K562 (cell line): Measurements from ENCODE around the gene CLEC10A. TPM values are rescaled to one million over a fixed set of nuclear protein-coding genes. Genes with fewer than 3 reads are reported as not detected.

Source experiments
- ATAC-seq: fragments of 200-7000 bp; cut with Tn5 transposase; 3 replicates; pipeline ENCODE4 v1.9.1; 2020; ENCODE audit warnings: moderate library complexity
- BruUV-seq: library from RNA; stranded (reverse); fragments of 400-500 nt; replicated peaks from 2 replicates; lab custom pipeline; 2021; lab: Mats Ljungman, UMichigan
- CTCF ChIA-PET: fragments of 300-600 bp; formaldehyde crosslinking; extraction: SDS; loops from one replicate; lab custom pipeline; 2021; ENCODE audit warnings: low intra/inter-chr PET ratio; lab: Yijun Ruan, JAX
- POLR2A ChIA-PET: fragments of 300-600, 350-650 bp; sonication (Branson Sonifier 250); formaldehyde crosslinking; extraction: SDS; loops from one replicate; lab custom pipeline; 2021; ENCODE audit warnings: antibody characterized with exemption, inconsistent platforms; lab: Yijun Ruan, JAX
- DNase-seq, 4 experiments: peaks; one replicate each; pipeline versions ENCODE4 v3.0.0 to v3.0.0-alpha.2; 2011 to 2018; ENCODE audit warnings: low spot score in 3 of 4, mixed read lengths in 3 of 4; ENCODE audit errors: extremely low read depth in 1 of 4
- FAIRE-seq: peaks from 2 replicates; lab custom pipeline; 2011; peaks lifted over from hg19 to GRCh38; lab: Jason Lieb, UNC
- H2AFZ ChIP-seq: 2 replicates; pipeline ENCODE4 v1.6.0; 2011; ENCODE audit warnings: low read depth, low read length, control low read depth, inconsistent platforms
- H3K27ac ChIP-seq: fragments of 200-600 bp; 3 replicates; pipeline ENCODE4 v1.8.0; 2011; ENCODE audit warnings: low read depth, mild to moderate bottlenecking, control low read depth, inconsistent platforms, low read length, moderate library complexity, mixed read lengths; ENCODE audit errors: extremely low read depth
- H3K27me3 ChIP-seq, 2 experiments: fragments of 300-600 bp in 1 of 2; 2 replicates in 1 of 2; 3 replicates in 1 of 2; pipeline versions ENCODE4 v1.6.0 to v1.8.0; 2011; ENCODE audit warnings: inconsistent platforms in 2 of 2, low read length in 2 of 2, mild to moderate bottlenecking in 1 of 2, mixed read lengths in 1 of 2, moderate library complexity in 1 of 2; ENCODE audit not compliant: control insufficient read depth in 2 of 2, insufficient read depth in 2 of 2
- H3K36me3 ChIP-seq: fragments of 300-600 bp; 3 replicates; pipeline ENCODE4 v1.8.0; 2011; ENCODE audit warnings: mild to moderate bottlenecking, low read length, inconsistent platforms; ENCODE audit not compliant: control insufficient read depth, insufficient read depth
- H3K4me1 ChIP-seq, 2 experiments: fragments of 200-600 bp in 1 of 2; replicated peaks in 1 of 2; 2 replicates in 1 of 2; 3 replicates in 1 of 2; pipeline versions ENCODE4 v1.5.1 to v1.8.0; 2011; ENCODE audit warnings: inconsistent platforms in 2 of 2, low read length in 2 of 2, mild to moderate bottlenecking in 1 of 2, mixed read lengths in 1 of 2, moderate library complexity in 1 of 2; ENCODE audit not compliant: control insufficient read depth in 2 of 2, insufficient read depth in 2 of 2
- H3K4me2 ChIP-seq: 2 replicates; pipeline ENCODE4 v1.6.1; 2011; ENCODE audit warnings: low read length, control low read depth, inconsistent platforms, mixed read lengths; ENCODE audit not compliant: insufficient read depth
- H3K4me3 ChIP-seq: fragments of 200-600 bp; sonication (generic), shearing (Covaris generic); 2 replicates; pipeline ENCODE4 v1.5.1; 2016; ENCODE audit warnings: control low read depth, inconsistent platforms
- H3K79me2 ChIP-seq: fragments of 200-600 bp; 3 replicates; pipeline ENCODE4 v1.8.0; 2011; ENCODE audit warnings: low read length, inconsistent platforms; ENCODE audit not compliant: control insufficient read depth, insufficient read depth
- H3K9ac ChIP-seq, 2 experiments: 2 replicates each; pipeline versions ENCODE4 v1.6.0 to v1.6.1; 2011; ENCODE audit warnings: low read depth in 2 of 2, low read length in 2 of 2, control low read depth in 1 of 2, inconsistent platforms in 1 of 2, mild to moderate bottlenecking in 1 of 2, mixed read lengths in 1 of 2; ENCODE audit not compliant: insufficient read depth in 1 of 2
- H3K9me1 ChIP-seq: one replicate; pipeline ENCODE4 v1.6.0; 2011; ENCODE audit warnings: inconsistent platforms, mild to moderate bottlenecking, low read length, moderate library complexity; ENCODE audit not compliant: control insufficient read depth, insufficient read depth
- H3K9me3 ChIP-seq: replicated peaks from 2 replicates; pipeline ENCODE4 v1.5.1; 2011; ENCODE audit warnings: low read depth, low read length, inconsistent platforms; ENCODE audit not compliant: control insufficient read depth, insufficient read depth
- H4K20me1 ChIP-seq: replicated peaks from 2 replicates; pipeline ENCODE4 v1.6.1; 2011; ENCODE audit warnings: low read length, inconsistent platforms, mixed read lengths; ENCODE audit not compliant: control insufficient read depth, insufficient read depth
- MTA1 ChIP-seq: fragments of 450-650 bp; IDR thresholded peaks from 2 replicates; pipeline ENCODE4 v1.6.1; 2017; ENCODE audit warnings: borderline replicate concordance
- STAG1 ChIP-seq: sonication (generic); formaldehyde crosslinking; IDR thresholded peaks from 2 replicates; pipeline ENCODE4 v1.5.0; 2020; ENCODE audit warnings: missing genetic modification reagents, borderline replicate concordance
- ZNF507 ChIP-seq: conservative IDR thresholded peaks from 2 replicates; pipeline ENCODE4 v1.6.1; 2017; ENCODE audit warnings: missing genetic modification characterization, missing compliant biosample characterization
- ZNF592 ChIP-seq: fragments of 450-650 bp; IDR thresholded peaks from 2 replicates; pipeline ENCODE4 v1.6.1; 2017; ENCODE audit warnings: antibody characterized with exemption, mild to moderate bottlenecking
- ZNF780A ChIP-seq: fragments of 250-450 bp; sonication (Bioruptor Pico); IDR thresholded peaks from 2 replicates; pipeline ENCODE4 v1.5.0; 2021; ENCODE audit warnings: mild to moderate bottlenecking
- WGBS: fragments of 100-300 bp; shearing (Covaris generic); methylation state at CpG from one replicate; pipeline ENCODE4 v1.1.6; 2016; ENCODE audit warnings: low coverage, mixed read lengths; ENCODE audit not compliant: insufficient coverage; ENCODE audit errors: missing lambda C conversion rate; 5-methylcytosine and 5-hydroxymethylcytosine counted together
- in situ Hi-C: fragments of 300-500 bp; cut with MboI; formaldehyde crosslinking; loops from 4 replicates; pipeline ENCODE4 v1.15.0; 2018; ENCODE audit warnings: inconsistent platforms, mixed read lengths
- intact Hi-C: fragments of 100-400 bp; cut with micrococcal nuclease; formaldehyde crosslinking; loops from 2 replicates; pipeline ENCODE4 v1.14.2; 2022
- polyA plus RNA-seq, 8 experiments: library from polyadenylated mRNA; depleted of rRNA in 4 of 8; stranded (reverse) in 5 of 8; unstranded in 3 of 8; fragments of >200 nt; fragmentation: Nextera tagmentation in 2 of 8; fragmentation: Illumina TruSeq in 1 of 8; extraction: Ambion mirVana in 2 of 8; extraction: Trizol in 1 of 8; gene quantifications; 2 replicates each; pipeline versions ENCODE4 v1.2.1 to v1.2.3, GENCODE V29; 2011 to 2014; ENCODE audit warnings: inconsistent platforms in 1 of 8, missing spikeins in 1 of 8
- total RNA-seq, 7 experiments: library from RNA; depleted of rRNA in 6 of 7; stranded (reverse); fragments of >200 nt in 6 of 7; fragmentation: Illumina TruSeq in 2 of 7; extraction: Trizol in 2 of 7; gene quantifications; 2 replicates each; pipeline versions ENCODE4 v1.2.1 to v1.2.3, GENCODE V29; 2011 to 2021; ENCODE audit warnings: low replicate concordance in 1 of 7
- TF ChIP-seq, protein P1 (sequence below), 2 experiments: fragments of 150-350 bp in 1 of 2; IDR thresholded peaks; 2 replicates each; pipeline ENCODE4 v1.6.1; 2012 to 2016; ENCODE audit warnings: low read depth in 2 of 2, low read length in 2 of 2, mild to moderate bottlenecking in 1 of 2, moderate library complexity in 1 of 2
- TF ChIP-seq, protein P2 (sequence below): fragments of 250-450 bp; sonication (Bioruptor Pico); IDR thresholded peaks from 2 replicates; pipeline ENCODE4 v1.4.0; 2020; ENCODE audit warnings: mild to moderate bottlenecking, moderate library complexity

CLEC10A gene
- total and polyA plus RNA-seq, 9 of the 15 experiments (the other 6 are each of a cell fraction or from before 2014, with no cell fraction given), result 0.04 to 0.11 (median 0.05) TPM; not detected in 6

DNA sequence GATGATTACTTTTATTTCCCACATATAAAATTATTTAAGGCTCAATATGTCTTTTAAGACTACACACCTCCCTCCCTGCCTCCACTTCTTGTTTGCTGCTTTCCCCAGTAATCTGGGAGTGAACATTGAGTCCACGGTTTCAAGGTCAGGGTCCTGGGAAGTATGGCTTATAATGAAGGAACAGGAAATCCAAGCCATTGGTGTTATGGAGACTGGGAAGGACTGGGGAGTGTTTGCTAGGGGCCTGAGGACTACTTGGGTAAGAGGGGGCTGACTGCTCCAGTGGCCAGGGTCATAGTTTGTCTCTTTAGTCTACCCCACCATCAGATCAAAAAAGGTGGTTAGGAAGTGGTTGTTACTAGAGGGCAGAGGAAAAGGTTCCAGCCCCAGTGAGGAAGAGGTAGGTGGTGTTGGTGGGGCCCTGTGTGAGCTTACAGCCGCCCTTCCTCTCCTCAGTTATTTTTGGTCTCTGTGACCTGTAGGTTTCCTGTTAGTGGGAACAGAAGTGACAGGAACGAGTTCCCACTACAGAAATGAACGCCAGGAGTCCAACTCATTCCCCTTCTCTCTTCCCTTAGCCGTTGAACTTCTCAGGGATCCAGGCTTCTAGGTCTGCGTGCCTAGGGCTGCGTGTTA is 45.0 kb downstream of the CLEC10A start:
- POLR2A ChIA-PET, result interaction anchor here (0.5 to 1.3 kb wide), 5 partner anchors 7 to 898 kb away, joined by 3 to 10 read pairs (median 5); partner anchors contain the start of genes RNASEK and SLC16A11
- Histone ChIP-seq H3K4me3 (peak overlapping the region; percentile 77), H3K4me2 (peak overlapping the region; percentile 91), H3K27me3 (no peaks in the 10 kb centered on the region), H3K9me1 (no peaks in the 10 kb centered on the region), H3K79me2 (peaks cover 21% of the 10 kb centered on the region), H3K4me1 (peaks cover 11 to 20% of the 10 kb centered on the region in 2 experiments; a peak in 4 of 5 replicates), H3K27ac (peak overlapping the region; percentile 90), H3K9ac (peak overlapping the region; percentile 85 to 94), H3K36me3 (no peaks in the 10 kb centered on the region), H3K9me3 (no peaks in the 10 kb centered on the region), H2AFZ (peak overlapping the region; percentile 87), H4K20me1 (no peaks in the 10 kb centered on the region)
- WGBS, result 3% methylated on average over 5 of the region's 7 CpGs
- in situ Hi-C loops (loop anchor here (25.0 kb wide), 1 partner anchor 527 kb away; the partner anchor contains the start of genes SENP3 and TNFSF13), intact Hi-C loops (no loop called here)
- DNase-seq (no peak), ATAC-seq (peak; percentile 51), FAIRE-seq (peak; percentile 11)
- CTCF ChIA-PET, result no interaction called here
- BruUV-seq, result TSS peak; percentile 98
- TF ChIP-seq ZNF780A (CRISPR knock-in tag) (no peak), ZNF592 (peak; percentile 47; the same call in 1 of the 2 replicates), ZNF507 (tag) (no peak), STAG1 (0 out of 2 replicates have a peak, but pooled peaks have one; percentile 8), MTA1 (no peak)
- TF ChIP-seq, protein P1, sequence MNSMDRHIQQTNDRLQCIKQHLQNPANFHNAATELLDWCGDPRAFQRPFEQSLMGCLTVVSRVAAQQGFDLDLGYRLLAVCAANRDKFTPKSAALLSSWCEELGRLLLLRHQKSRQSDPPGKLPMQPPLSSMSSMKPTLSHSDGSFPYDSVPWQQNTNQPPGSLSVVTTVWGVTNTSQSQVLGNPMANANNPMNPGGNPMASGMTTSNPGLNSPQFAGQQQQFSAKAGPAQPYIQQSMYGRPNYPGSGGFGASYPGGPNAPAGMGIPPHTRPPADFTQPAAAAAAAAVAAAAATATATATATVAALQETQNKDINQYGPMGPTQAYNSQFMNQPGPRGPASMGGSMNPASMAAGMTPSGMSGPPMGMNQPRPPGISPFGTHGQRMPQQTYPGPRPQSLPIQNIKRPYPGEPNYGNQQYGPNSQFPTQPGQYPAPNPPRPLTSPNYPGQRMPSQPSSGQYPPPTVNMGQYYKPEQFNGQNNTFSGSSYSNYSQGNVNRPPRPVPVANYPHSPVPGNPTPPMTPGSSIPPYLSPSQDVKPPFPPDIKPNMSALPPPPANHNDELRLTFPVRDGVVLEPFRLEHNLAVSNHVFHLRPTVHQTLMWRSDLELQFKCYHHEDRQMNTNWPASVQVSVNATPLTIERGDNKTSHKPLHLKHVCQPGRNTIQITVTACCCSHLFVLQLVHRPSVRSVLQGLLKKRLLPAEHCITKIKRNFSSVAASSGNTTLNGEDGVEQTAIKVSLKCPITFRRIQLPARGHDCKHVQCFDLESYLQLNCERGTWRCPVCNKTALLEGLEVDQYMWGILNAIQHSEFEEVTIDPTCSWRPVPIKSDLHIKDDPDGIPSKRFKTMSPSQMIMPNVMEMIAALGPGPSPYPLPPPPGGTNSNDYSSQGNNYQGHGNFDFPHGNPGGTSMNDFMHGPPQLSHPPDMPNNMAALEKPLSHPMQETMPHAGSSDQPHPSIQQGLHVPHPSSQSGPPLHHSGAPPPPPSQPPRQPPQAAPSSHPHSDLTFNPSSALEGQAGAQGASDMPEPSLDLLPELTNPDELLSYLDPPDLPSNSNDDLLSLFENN (IDR thresholded peaks at IDR 0.05; ENCODE audit: low read depth in 2 of 2, low read length in 2 of 2), result no peak
- TF ChIP-seq, protein P2, sequence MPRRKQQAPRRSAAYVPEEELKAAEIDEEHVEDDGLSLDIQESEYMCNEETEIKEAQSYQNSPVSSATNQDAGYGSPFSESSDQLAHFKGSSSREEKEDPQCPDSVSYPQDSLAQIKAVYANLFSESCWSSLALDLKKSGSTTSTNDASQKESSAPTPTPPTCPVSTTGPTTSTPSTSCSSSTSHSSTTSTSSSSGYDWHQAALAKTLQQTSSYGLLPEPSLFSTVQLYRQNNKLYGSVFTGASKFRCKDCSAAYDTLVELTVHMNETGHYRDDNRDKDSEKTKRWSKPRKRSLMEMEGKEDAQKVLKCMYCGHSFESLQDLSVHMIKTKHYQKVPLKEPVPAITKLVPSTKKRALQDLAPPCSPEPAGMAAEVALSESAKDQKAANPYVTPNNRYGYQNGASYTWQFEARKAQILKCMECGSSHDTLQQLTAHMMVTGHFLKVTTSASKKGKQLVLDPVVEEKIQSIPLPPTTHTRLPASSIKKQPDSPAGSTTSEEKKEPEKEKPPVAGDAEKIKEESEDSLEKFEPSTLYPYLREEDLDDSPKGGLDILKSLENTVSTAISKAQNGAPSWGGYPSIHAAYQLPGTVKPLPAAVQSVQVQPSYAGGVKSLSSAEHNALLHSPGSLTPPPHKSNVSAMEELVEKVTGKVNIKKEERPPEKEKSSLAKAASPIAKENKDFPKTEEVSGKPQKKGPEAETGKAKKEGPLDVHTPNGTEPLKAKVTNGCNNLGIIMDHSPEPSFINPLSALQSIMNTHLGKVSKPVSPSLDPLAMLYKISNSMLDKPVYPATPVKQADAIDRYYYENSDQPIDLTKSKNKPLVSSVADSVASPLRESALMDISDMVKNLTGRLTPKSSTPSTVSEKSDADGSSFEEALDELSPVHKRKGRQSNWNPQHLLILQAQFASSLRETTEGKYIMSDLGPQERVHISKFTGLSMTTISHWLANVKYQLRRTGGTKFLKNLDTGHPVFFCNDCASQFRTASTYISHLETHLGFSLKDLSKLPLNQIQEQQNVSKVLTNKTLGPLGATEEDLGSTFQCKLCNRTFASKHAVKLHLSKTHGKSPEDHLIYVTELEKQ (CRISPR knock-in tag), result no peak
